CD4-positive, alpha-beta T cell treated with Interleukin-6 at 100 ng/mL for 8 hours (primary cell): ENCODE measurements around the gene NEK4.

Experiments
- DNase-seq: peaks from one replicate; pipeline ENCODE4 v3.0.0-alpha.2; 2020; ENCODE audit warnings: mixed read lengths, low spot score

NEK4 gene

DNA sequence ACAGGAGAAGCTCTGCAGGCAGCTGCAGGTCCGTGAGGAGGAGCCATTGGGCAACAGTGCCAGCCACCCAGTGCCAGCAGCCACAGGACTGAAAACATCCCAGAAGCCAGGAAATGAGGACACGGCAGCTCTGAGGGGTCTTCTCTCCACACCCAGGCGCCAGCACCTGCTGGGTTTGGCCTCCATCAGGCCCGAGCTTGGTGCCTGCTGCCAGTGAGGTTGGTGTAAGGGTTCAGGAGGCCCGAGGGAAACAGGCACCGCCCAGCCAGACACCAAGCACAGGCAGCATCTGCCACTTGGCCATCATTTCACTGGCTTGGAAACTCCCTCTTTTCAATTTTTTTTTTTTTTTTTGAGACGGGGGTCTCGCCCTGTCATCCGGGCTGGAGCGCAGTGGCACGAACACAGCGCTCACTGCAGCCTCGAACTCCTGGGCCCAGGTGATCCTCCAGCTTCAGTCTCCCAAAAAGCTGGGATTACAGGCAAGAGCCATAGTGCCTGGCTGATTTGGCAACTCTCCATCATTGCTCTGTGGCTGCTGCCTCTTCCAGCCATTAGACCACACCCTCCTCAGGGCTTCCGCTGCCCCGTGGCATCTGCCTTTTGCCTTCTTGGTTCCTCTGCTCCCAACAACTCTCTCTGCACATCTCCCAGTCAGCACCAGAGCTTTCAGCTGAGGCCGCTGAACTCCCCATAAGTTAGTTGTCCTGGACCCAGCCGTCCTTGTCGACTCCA lies 22.4 kb upstream of the NEK4 start:
- DNase-seq: no peak

DNA sequence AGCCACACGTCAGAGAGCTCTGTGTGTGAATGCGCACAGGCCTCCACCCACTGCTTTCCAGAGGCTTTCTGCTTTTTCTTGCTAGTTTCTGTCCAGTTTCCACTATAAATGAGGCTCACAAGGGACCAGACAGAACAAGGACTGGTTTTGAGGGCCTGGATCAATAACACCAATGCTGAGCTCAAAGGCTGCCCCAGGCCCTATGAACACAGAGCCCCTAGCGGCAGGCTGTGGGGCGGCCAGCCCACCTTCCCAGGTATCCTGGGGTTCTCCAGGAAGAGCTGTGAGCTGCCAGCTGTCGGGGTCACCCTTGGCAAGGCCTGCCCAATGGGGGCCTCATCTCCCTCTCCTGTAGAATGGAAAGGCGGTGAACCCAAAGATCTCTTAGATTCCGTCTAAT lies 21.7 kb upstream of the NEK4 start:
- no peak for DNase-seq

DNA sequence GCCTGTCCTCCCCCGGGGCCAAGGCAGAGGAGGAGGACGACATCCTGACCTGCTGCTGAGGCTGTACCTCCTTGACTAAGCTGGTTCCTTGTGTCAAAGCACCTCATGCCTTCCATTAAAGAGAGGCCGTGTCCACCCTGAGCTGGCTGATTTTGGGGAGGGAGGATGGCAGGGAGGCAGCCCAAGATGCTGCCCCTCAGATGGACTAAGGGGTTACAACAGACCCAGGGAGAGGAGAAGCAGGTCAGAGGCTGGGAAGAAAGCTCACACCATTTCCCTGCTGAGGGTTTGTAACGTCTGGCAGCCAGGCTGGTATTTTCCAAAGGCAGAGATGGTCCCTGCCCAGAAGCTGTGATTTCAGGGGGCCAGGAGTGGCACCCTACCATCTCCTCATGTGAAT lies 21.2 kb upstream of the NEK4 start:
- DNase-seq: no peak

DNA sequence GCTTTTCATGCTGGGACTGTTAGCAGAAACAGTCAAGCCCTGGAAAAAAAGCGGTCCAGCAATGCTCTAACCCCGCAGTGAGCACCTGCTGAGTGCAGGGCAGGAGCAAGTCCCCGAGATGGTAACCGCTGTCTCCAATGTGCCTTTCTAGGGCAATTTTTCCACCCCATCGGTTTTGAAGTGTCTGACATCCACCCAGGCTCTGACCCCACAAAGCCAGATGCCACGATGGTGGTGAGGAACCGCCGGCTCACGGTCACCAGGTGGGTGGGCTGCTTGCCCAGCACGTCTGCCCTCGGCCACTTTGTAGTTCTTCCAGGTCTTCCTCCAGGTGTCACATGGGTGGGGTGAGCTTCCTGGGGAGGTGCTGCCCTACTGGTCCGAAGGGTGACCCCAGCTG lies 20.6 kb upstream of the NEK4 start:
- no peak for DNase-seq

DNA sequence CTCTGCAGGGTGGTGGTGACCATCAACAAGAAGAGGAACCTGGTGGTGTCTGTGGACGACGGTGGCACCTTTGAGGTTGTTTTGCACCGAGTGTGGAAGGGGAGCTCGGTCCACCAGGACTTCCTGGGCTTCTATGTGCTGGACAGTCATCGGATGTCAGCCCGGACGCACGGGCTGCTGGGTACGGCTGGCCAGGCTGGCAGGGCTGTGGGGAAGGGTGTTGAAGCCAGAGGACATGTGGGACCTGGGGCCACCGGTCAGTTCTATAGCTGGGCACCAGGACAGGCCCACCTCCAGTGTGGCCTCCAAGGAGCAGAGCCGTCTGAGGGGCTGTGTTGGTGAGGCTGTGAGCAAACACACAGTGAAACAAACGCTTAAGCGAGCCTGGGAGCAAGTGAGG lies 20.0 kb upstream of the NEK4 start:
- no peak for DNase-seq

DNA sequence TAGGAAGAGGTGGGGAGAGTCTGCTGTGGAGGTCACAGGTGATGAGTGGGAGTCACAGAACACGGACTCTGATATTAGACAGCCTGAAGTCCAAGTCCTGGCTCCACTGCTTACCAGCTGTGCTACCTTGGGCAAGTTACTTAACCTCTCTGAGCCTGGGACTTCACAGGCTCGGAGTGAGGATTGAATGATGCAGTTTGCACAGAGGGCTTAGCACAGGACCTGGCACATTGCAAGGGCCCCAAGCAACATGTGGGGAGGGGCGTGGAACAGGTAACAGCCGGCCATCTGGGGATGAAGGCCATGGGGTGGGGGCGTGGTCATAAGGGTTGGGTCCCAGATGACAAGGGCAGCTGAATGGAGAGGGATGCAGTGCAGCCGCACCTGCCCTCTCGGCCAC lies 19.6 kb upstream of the NEK4 start:
- no peak for DNase-seq

DNA sequence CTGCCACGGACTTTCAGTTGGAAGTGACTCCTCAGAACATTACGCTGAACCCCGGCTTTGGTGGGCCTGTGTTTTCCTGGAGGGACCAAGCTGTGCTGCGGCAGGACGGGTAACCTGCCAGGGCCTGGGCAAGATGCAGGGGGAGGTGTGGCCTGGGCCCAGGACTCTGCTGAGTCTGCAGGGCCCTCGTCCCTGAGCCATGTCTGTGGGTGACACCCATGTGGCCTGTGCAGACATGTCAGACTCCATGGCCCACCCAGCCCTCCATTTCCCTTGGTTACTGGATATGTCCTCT lies 19.0 kb upstream of the NEK4 start:
- no peak for DNase-seq

DNA sequence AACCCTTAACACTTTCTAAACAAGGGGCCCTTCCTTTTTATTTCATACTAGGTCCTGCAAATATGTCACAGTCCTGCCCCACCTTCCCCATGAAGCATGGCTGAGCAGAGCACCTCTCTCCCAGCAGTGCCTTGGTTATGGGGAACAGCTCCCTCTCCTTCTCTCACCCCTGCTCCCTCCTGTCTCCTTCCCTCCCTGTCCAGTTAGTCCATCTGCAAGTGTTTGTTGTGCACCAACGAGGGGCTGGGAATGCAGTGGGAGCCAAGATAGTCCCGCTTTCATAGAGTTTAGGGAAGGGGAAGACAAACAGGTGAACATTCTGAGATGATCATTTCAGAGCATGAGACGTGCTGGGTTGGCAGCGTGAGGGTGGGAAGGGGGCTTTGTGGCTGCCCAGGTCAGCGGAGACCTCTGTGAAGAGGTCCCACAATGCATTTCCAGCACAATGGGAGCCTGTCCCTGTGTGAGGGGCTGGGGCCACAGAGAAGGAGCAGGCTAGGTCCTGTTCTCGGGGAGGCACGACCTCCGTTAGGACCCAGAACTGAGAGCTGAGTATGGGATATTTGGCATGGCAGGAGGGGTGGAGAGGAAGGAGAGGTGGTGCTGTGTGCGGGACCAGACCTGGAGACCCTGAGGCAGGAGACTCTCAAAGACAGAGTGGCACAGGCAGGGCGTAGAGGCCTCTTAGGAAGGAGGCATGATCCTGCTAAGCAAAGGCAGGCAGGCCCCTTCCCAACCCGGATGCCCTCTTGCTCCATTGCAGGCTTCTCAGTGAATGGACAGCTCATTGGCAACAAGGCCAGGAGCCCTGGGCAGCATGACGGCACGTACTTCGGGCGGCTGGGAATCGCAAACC lies 18.4 kb upstream of the NEK4 start:
- DNase-seq: no peak

DNA sequence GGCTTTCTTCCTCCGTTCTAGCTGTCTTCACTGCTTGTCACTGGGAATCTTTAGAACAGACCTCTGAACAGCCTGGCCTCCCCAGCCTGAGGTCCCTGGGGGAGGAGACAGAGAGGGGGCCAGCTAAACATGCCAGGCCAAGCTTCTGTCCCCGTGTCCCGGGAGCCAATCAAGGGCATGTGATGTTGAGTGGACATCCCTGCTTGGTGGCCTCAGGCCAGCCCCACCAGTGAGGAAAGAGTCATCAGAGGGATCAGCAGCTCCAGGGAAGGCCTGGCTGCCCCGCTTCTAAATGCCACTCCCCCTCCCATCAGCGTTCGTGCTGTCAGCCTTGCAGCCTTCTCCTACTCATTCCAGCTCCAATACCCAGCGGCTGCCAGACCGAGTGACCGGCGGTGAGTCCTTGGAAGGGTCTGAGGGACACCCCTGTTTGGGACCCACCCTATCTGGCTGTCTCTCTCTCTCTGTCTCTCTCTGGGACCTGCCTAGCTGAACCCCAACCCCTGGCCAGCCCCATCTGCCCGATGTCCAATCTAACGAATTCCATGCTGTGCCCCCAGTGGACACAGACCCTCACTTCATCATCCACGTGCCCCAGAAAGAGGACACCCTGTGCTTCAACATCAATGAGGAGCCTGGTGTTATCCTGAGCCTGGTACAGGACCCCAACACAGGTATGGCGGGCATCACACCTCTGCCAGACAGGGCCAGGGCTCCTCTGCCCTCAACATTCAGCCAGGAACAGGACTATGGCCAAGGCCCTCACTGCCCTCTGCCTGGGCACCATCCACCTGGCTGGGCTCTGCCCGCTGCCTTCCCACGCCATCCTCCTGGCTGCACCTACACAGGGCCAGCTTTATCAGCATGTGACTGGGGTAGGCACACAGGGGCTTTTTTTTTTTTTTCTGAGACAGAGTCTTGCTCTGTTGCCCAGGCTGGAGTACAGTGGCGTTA lies 17.2 kb upstream of the NEK4 start:
- no peak for DNase-seq

DNA sequence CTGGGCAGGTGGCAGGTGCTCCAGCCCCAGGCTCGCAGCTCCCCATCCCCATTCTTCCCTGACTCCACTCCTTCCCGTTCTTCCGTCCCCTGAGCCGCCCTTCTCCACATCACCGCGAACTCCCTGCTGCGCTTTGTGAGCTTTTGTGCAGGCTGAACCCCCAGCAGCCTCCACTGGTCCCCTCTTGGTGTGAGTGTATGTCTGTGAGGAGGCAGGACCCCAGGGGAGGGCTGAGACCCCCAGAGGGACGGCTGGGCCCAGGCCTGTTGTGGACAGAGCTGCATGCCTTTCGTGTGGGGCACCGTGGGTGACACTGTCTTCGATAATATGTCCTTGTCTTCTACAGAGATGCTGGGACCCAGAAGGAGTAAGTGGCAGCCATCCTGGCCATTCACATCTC lies 16.5 kb upstream of the NEK4 start:
- no peak for DNase-seq

DNA sequence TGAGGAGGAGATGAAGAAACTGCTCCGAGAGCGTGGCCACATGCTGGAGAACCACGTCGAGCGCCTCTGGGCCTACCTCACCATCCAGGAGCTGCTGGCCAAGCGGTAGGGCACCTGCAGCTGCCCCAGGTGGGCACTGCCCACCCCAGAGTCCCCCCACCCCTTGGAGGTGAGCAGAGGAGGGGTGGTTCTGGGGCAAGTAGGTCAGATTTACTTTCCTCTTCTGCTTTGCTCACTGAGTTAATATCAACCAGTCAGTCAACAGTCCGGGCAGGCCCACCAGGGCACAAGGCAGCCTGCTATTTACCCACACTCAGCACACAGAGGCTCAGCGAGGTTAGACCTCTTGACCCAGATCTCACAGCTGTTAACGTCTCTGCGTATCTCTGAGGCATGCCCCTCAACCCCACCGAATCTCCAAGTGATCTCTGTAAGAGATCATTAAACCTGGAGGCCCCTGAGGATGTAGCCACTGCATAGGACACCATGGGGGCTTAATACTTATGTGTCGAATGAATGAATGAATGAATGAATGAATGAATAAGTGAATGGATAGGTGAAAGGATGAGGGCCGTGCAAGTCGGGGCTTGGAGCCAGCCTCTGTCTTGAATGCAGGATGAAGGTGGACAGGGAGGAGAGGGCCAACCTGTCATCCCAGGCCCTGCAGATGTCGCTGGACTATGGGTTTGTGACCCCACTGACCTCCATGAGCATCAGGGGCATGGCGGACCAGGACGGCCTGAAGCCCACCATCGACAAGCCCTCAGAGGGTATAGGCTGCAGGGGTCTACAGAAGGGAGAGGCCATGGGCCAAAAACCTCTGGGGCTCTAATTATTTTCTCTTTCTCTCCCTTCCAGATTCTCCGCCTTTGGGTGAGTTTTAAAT lies 15.8 kb upstream of the NEK4 start:
- DNase-seq: no peak

DNA sequence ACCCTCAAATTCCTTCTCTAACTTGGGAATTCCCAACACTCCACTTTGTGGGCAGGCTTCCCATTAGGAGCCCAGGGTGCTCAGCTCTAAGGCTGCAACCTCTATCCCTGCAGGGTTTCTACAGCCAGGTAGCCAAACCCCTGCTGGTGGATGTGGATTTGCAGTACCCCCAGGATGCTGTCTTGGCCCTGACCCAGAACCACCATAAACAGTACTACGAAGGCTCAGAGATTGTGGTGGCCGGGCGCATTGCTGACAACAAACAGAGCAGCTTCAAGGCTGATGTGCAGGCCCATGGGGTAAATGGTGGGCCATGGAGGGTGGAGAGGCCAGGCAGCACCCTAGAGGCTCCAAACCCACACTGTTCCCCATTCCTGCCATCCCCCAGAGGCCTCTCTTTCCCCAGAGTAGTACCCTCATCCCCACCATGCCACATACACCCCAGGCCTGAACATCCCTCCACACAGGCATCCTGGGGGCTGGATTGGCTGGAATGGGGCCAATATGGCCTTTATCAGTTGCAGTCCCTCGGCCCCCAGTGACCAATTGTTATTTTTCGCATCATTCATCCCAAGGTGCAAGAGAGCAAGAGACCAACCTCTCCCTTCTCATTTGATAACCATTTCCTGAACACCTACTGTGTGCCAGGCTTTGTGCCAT lies 14.3 kb upstream of the NEK4 start:
- no peak for DNase-seq

DNA sequence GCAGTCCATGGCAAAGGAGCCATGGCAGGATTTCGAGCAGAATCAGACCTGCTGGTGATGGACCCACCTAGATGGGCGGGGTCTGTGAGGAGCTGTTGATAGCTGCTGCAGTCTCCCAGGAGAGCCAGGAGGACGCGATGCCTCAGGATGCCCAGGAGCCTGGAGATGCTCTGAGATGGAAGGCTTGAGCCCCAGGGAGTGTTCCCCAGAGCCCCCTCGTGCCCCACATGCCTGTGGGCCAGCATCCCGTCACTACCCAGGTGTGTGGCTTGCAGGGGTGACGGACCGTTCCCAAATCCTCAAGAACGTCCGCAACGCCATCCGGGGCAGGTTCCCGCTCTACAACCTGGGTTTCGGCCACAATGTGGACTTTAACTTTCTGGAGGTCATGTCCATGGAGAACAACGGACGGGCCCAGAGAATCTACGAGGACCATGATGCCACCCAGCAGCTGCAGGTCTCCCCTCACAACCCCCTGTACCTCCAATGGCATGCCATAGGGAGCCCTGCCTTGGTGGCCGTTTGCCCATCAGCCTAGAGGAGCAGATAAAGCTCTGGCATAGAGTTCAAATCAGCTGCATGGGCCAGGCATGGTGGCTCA lies 13.4 kb upstream of the NEK4 start:
- DNase-seq: no peak

DNA sequence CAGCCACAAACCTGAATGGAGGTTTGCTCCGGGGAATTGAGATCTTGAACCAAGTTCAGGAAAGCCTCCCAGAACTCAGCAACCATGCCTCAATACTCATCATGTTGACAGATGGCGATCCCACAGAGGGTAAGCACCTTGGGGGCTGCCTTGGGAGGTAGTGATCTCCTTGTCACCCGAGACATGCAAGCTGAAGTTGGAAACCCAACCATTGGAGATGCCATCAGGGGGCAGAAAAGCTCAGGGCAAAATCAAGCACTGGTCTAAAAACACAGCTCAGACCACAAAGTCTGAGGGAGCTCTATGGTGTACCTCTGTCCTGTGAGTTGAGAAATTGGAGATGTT lies 12.4 kb upstream of the NEK4 start:
- DNase-seq: no peak

DNA sequence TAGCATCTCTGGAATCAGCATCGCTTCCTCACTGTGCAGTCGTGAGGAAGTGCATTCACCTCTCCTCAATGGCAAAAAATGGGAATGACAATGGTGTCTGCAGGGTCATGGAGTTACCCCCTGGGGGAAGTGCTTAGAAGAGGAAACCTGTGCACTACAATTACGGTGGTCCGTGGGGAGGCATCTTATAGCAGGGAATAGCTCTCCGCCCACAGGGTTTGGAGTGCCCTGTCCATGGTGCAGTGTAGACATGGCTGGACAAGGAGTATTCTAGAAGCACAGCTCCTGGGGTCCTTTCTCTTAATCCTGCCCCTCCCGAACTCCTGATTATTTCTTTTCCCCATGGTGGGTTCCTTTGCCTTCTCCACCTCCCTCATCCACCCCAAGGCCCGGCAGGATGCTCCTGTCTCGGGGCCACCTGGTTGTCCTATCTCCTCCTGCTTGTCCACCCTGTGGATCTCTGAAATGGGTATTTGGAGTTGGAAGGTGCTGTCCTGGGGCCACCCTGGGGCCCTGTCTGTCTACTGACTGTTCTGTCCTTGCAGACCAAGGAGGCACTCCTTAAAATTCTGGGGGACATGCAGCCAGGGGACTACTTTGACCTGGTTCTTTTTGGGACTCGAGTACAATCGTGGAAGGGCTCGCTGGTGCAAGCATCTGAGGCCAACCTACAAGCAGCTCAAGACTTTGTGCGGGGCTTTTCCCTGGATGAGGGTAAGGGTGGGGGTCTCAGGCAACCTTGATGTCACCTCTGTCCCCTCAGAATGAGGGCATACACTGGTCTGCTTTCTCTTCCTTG lies 11.9 kb upstream of the NEK4 start:
- no peak for DNase-seq

DNA sequence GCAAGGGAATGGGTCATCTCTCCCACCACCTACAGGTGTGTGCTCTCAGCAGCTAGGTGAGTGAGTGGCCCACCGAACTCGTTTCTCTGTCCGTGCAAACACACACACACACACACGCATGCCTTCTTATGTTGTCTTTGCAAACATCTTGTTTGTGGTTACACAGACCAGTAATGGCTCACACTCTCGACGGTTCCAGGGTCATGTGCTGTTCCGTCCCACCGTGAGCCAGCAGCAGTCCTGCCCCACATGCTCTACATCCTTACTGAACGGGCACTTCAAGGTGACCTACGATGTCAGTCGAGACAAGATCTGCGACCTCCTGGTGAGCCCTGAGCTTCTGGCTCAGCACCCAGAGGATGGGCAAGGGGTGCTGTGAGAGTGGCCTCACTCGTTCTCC lies 11.0 kb upstream of the NEK4 start:
- DNase-seq: no peak

DNA sequence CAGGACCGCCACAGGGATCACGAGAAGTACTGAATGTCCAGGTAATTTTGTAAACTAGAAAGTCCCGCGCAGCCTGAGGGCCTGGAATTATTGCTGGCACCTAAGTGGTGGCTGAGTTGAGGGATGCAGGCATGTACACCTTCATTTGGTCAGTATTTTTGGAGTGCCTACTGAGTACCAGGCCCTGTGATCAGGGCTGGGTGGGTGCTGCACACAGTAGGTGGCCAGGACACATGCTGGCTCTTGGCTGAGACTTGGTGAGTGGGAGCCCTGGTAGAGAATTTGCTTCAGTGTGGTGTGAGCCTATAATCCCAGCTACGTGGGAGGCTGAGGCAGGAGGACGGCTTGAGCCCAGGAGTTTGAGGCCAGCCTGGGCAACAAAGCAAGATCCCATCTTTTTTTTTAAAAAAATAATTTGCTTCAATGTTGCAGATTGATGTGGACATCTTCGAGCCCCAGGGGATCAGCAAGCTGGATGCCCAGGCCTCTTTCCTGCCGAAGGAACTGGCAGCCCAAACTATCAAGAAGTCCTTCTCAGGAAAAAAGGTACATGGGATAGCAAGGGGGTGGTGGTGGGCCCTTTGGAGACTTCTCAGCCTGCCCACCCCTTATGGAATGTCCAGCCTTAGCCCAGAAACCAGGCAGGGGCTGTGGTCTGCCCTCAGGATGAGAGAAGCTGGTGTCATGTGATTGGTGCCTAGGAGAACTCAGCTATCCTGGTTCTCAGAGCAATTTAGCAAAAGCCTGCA lies 9.3 kb upstream of the NEK4 start:
- DNase-seq: no peak

DNA sequence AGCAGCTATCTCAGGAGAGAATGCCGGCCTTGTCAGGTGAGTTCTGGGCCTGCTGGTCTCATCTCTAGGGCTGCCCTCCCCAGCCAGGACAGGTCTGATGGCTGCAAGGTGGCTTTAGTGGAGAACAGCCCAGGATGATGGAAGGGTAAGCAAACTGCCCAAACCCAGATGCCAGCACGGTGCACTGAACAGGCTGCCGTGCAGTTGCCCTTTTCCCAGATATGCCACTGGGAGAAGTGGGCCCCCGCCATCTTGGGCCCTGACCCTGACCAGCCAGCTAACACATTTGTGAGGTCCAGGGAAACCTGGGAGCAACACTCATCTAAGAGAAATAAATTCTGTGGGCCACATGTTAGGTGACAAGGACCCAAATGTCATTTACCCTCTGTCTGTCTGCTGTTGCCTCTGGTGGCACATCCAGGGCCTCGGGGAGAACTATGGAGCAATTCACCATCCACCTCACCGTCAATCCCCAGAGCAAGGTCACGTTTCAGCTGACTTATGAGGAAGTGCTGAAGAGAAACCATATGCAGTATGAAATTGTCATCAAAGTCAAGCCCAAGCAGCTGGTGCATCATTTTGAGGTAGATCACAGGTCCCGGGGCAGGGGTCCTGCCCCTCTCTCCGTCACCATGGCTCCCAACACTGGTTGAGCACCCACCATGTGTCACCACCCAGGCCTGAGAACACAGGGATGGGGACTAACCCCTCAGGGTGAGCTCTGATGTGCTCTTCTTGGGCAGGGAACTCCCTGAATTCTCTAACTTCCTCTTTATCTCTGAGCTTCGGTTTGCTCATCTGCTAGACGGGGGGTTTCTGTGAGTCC lies 8.5 kb upstream of the NEK4 start:
- no peak for DNase-seq
